HepG2 (cell line): Measurements from ENCODE around the gene CAPN11. TPM values are rescaled to one million over a fixed set of nuclear protein-coding genes. Genes with fewer than 3 reads are reported as not detected.

Experiments used
- ATAC-seq: fragments of 200-7000 bp; cut with Tn5 transposase; 3 replicates; pipeline ENCODE4 v1.9.1; 2020; ENCODE audit warnings: mild to moderate bottlenecking, moderate library complexity
- BruUV-seq: library from RNA; stranded (reverse); fragments of 400-500 nt; replicated peaks from 2 replicates; lab custom pipeline; 2021; lab: Mats Ljungman, UMichigan
- CTCF ChIA-PET: fragments of 300-600 bp; formaldehyde crosslinking; extraction: SDS; loops from one replicate; lab custom pipeline; 2021; ENCODE audit warnings: low total read pairs, inconsistent platforms, low intra/inter-chr PET ratio; lab: Yijun Ruan, JAX
- POLR2A ChIA-PET: fragments of 350-600 bp; sonication (Branson Sonifier 250); formaldehyde crosslinking; loops from one replicate; lab custom pipeline; 2020; ENCODE audit warnings: antibody characterized with exemption, inconsistent platforms; lab: Yijun Ruan, JAX
- DNase-seq: peaks from one replicate; pipeline ENCODE4 v3.0.0-alpha.2; 2015; ENCODE audit warnings: low spot score
- FAIRE-seq: peaks from 3 replicates; lab custom pipeline; 2011; peaks lifted over from hg19 to GRCh38; lab: Jason Lieb, UNC
- H2AFZ ChIP-seq: one replicate; pipeline ENCODE4 v1.6.1; 2011; ENCODE audit warnings: low read length, inconsistent platforms
- H3K27ac ChIP-seq: fragments of 300-600 bp; 3 replicates; pipeline ENCODE4 v1.8.0; 2011; ENCODE audit warnings: mixed run types, mild to moderate bottlenecking, mixed read lengths, low read length, inconsistent platforms; ENCODE audit not compliant: insufficient read depth; ENCODE audit errors: extremely low read length
- H3K27me3 ChIP-seq, 2 experiments: fragments of 200-600 bp in 1 of 2; 2 replicates in 1 of 2; 3 replicates in 1 of 2; pipeline versions ENCODE4 v1.6.0 to v1.8.0; 2011; ENCODE audit warnings: low read length in 2 of 2, mild to moderate bottlenecking in 2 of 2, moderate library complexity in 2 of 2, inconsistent platforms in 1 of 2; ENCODE audit not compliant: insufficient read depth in 2 of 2, control insufficient read depth in 1 of 2
- H3K36me3 ChIP-seq, 2 experiments: fragments of 200-600 bp in 1 of 2; replicated peaks in 1 of 2; 2 replicates in 1 of 2; 3 replicates in 1 of 2; pipeline versions ENCODE4 v1.5.1 to v1.8.0; 2011; ENCODE audit warnings: low read length in 2 of 2, inconsistent platforms in 1 of 2; ENCODE audit not compliant: insufficient read depth in 2 of 2, control insufficient read depth in 1 of 2
- H3K4me1 ChIP-seq: 2 replicates; pipeline ENCODE4 v1.5.1; 2012; ENCODE audit warnings: low read length, inconsistent platforms; ENCODE audit not compliant: insufficient read depth
- H3K4me2 ChIP-seq: 2 replicates; pipeline ENCODE4 v1.6.0; 2011; ENCODE audit warnings: low read depth, low read length, inconsistent platforms
- H3K4me3 ChIP-seq, 3 experiments: fragments of 200-600 bp in 1 of 3; sonication (generic), shearing (Covaris generic) in 1 of 3; replicated peaks in 1 of 3; 2 replicates each; pipeline ENCODE4 v1.5.1; 2011 to 2016; ENCODE audit warnings: low read length in 3 of 3, inconsistent platforms in 2 of 3, low read depth in 2 of 3, mild to moderate bottlenecking in 2 of 3, control low read depth in 1 of 3, mixed read lengths in 1 of 3; ENCODE audit not compliant: insufficient read depth in 1 of 3
- H3K79me2 ChIP-seq: one replicate; pipeline ENCODE4 v1.6.1; 2011; ENCODE audit warnings: low read length, inconsistent platforms; ENCODE audit not compliant: insufficient read depth
- H3K9ac ChIP-seq: 2 replicates; pipeline ENCODE4 v1.6.0; 2011; ENCODE audit warnings: mild to moderate bottlenecking, low read depth, low read length, inconsistent platforms; ENCODE audit not compliant: insufficient read depth
- H3K9me3 ChIP-seq: 2 replicates; pipeline ENCODE4 v1.5.1; 2012; ENCODE audit warnings: mild to moderate bottlenecking, low read length
- H4K20me1 ChIP-seq: 2 replicates; pipeline ENCODE4 v1.6.0; 2011; ENCODE audit warnings: inconsistent platforms, mild to moderate bottlenecking, low read length, moderate library complexity; ENCODE audit not compliant: insufficient read depth
- NFE2L2 ChIP-seq: fragments of 150-350 bp; IDR thresholded peaks from 2 replicates; pipeline ENCODE4 v1.6.1; 2014; ENCODE audit warnings: low read length
- WGBS: methylation state at CpG from one replicate; pipeline ENCODE4 v1.1.6; 2017; ENCODE audit warnings: low lambda C conversion rate; 5-methylcytosine and 5-hydroxymethylcytosine counted together
- in situ Hi-C: cut with HindIII; loops from 2 replicates; pipeline ENCODE4 v1.10.0; 2017; ENCODE audit warnings: low pct_unique_long_range_greater_than_20kb; ENCODE audit not compliant: extremely low pct_ligation_motif_present
- intact Hi-C: fragments of 100-400 bp; cut with micrococcal nuclease; formaldehyde crosslinking; loops from one replicate; pipeline ENCODE4 v1.10.0; 2022; ENCODE audit not compliant: unreplicated experiment
- polyA plus RNA-seq, 8 experiments: library from polyadenylated mRNA; depleted of rRNA in 3 of 8; stranded (reverse) in 7 of 8; unstranded in 1 of 8; fragments of >200 nt; fragmentation: Illumina TruSeq in 4 of 8; extraction: Trizol in 4 of 8; gene quantifications; 2 replicates each; pipeline versions ENCODE4 v1.2.1 to v1.2.3, GENCODE V29; 2011 to 2016; ENCODE audit warnings: low read depth in 4 of 8, missing spikeins in 1 of 8, mixed read lengths in 1 of 8; ENCODE audit not compliant: insufficient read depth in 1 of 8
- total RNA-seq, 5 experiments: library from RNA; depleted of rRNA; stranded (reverse); fragments of >200 nt; fragmentation: Illumina TruSeq; extraction: Trizol; gene quantifications; 2 replicates each; pipeline ENCODE4 v1.2.3, GENCODE V29; 2016; ENCODE audit warnings: low read depth in 1 of 5
- TF ChIP-seq, protein P1 (sequence below): sonication (generic); formaldehyde crosslinking; IDR thresholded peaks from 2 replicates; pipeline ENCODE4 v1.4.0; 2020; ENCODE audit warnings: mild to moderate bottlenecking, missing genetic modification reagents, borderline replicate concordance

The CAPN11 gene
- total and polyA plus RNA-seq, 2 of the 13 experiments (the other 11 are each of a cell fraction or from before 2014, with no cell fraction given), result 0.07 to 0.11 TPM

DNA sequence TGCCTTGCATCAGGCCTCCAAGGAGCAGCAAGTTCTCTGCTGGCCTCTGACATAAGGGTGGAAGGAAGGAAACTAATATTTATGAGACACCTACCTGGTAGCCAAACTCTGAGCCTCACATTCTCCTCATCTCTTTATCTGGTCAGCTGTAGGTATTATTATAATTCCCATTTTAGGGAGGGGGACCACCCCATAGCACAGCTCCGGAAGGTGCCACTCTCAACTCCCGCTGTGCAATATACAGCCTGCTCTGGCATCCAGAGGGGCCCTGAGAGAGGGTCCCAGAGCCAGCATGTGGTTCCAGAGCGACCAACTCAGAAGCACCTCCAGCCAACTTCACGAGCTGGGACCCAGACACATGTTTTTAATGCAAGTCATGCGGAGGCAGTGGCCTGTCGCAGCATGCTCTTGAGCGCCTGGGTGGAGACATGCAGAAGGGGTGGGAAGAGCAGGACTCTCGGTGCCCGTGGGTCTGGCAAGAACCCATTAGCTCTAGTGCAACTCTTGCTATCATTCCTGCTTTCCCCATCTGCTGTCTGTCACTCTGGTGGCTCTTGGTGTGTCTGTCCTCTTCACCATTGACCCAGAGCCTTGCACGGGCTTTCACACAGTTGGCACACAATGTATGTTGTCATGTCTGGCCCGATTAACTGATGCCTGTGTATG lies 43.2 kb downstream of the CAPN11 start:
- intact Hi-C loops (no loop called here), in situ Hi-C loops (no loop called here)
- no peak overlapping the region for H3K9ac ChIP-seq
- H2AFZ ChIP-seq, result no peak overlapping the region
- DNase-seq, result no peak
- FAIRE-seq, result no peak
- no peak overlapping the region for H3K27ac ChIP-seq
- ChIA-PET CTCF (no interaction called here), POLR2A (interaction anchor here (1.5 to 2.3 kb wide), 4 partner anchors 7 to 22 kb away, joined by 3 to 15 read pairs (median 6); partner anchors contain the start of gene SLC29A1)
- H3K4me1 ChIP-seq, result peaks cover 63% of the 10 kb centered on the region
- no peaks in the 10 kb centered on the region; a peak in 2 of 5 replicates for H3K27me3 ChIP-seq
- BruUV-seq, result no TSS peak
- no peaks in the 10 kb centered on the region for H3K9me3 ChIP-seq
- no peak overlapping the region for H3K4me2 ChIP-seq
- no peaks in the 10 kb centered on the region for H3K36me3 ChIP-seq
- ATAC-seq, result peak; percentile 11
- H3K79me2 ChIP-seq, result no peaks in the 10 kb centered on the region
- H3K4me3 ChIP-seq, result no peak overlapping the region
- peak; percentile 52; the same call in 1 of the 2 replicates for TF ChIP-seq NFE2L2
- TF ChIP-seq, protein P1, sequence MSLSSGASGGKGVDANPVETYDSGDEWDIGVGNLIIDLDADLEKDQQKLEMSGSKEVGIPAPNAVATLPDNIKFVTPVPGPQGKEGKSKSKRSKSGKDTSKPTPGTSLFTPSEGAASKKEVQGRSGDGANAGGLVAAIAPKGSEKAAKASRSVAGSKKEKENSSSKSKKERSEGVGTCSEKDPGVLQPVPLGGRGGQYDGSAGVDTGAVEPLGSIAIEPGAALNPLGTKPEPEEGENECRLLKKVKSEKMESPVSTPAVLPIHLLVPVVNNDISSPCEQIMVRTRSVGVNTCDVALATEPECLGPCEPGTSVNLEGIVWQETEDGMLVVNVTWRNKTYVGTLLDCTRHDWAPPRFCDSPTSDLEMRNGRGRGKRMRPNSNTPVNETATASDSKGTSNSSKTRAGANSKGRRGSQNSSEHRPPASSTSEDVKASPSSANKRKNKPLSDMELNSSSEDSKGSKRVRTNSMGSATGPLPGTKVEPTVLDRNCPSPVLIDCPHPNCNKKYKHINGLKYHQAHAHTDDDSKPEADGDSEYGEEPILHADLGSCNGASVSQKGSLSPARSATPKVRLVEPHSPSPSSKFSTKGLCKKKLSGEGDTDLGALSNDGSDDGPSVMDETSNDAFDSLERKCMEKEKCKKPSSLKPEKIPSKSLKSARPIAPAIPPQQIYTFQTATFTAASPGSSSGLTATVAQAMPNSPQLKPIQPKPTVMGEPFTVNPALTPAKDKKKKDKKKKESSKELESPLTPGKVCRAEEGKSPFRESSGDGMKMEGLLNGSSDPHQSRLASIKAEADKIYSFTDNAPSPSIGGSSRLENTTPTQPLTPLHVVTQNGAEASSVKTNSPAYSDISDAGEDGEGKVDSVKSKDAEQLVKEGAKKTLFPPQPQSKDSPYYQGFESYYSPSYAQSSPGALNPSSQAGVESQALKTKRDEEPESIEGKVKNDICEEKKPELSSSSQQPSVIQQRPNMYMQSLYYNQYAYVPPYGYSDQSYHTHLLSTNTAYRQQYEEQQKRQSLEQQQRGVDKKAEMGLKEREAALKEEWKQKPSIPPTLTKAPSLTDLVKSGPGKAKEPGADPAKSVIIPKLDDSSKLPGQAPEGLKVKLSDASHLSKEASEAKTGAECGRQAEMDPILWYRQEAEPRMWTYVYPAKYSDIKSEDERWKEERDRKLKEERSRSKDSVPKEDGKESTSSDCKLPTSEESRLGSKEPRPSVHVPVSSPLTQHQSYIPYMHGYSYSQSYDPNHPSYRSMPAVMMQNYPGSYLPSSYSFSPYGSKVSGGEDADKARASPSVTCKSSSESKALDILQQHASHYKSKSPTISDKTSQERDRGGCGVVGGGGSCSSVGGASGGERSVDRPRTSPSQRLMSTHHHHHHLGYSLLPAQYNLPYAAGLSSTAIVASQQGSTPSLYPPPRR, result no peak
- no peaks in the 10 kb centered on the region for H4K20me1 ChIP-seq
- 64% methylated on average over 11 of the region's 11 CpGs for WGBS
